ENCODE measurements around the gene PIGU. TPM values are rescaled to one million over a fixed set of nuclear protein-coding genes. Genes with fewer than 3 reads are reported as not detected.

PIGU gene
- total and polyA plus RNA-seq, 2 experiments from 2014 or later: 21.2 to 21.6 TPM

- Histone ChIP-seq H3K79me2 (ENCODE audit: insufficient read depth) (no peaks in the 10 kb centered on the region), H3K4me1 (ENCODE audit: insufficient read depth) (no peaks in the 10 kb centered on the region), H3F3A (ENCODE audit: insufficient read depth) (no peaks in the 10 kb centered on the region), H3K4me3 (no peak overlapping the region), H3K4me2 (ENCODE audit: unreplicated experiment) (no peak overlapping the region), H3K9ac (no peak overlapping the region), H3K27ac (no peak overlapping the region), H2AFZ (no peak overlapping the region), H3K36me3 (ENCODE audit: low read depth) (no peaks in the 10 kb centered on the region; the same call in 1 of the 2 replicates), H3K9me2 (ENCODE audit: insufficient read depth) (no peaks in the 10 kb centered on the region), H3K27me3 (replicated peaks; ENCODE audit: insufficient read depth) (no peaks in the 10 kb centered on the region), H4K20me1 (ENCODE audit: insufficient read depth) (no peaks in the 10 kb centered on the region), H3K9me3 (ENCODE audit: low read depth) (no peaks in the 10 kb centered on the region)
- peak; percentile 17 for DNase-seq
- WGBS, 2 experiments (ENCODE audit: low coverage in 1 of 2, low lambda C conversion rate in 2 of 2, missing lambda C conversion rate in 2 of 2): 89 to 95% methylated on average over 8 of the region's 8 CpGs
- TF ChIP-seq EZH2phosphoT487 (IDR thresholded peaks at IDR 0.05; ENCODE audit: insufficient read depth, low read depth) (no peak), EZH2 (IDR thresholded peaks at IDR 0.05; ENCODE audit: insufficient read depth, poor library complexity, severe bottlenecking) (no peak)
- in situ Hi-C loops (cut with MboI): no loop called here
Measured at GRCh38 chr20:34604980-34605788, 71.7 kb downstream of the PIGU start.

- in situ Hi-C loops (cut with MboI): no loop called here
- Histone ChIP-seq H3K79me2 (ENCODE audit: insufficient read depth) (no peaks in the 10 kb centered on the region), H3F3A (ENCODE audit: insufficient read depth) (no peaks in the 10 kb centered on the region), H3K4me3 (no peak overlapping the region), H3K9me3 (ENCODE audit: low read depth) (no peaks in the 10 kb centered on the region), H3K9ac (no peak overlapping the region), H4K20me1 (ENCODE audit: insufficient read depth) (no peaks in the 10 kb centered on the region), H3K4me1 (ENCODE audit: insufficient read depth) (no peaks in the 10 kb centered on the region), H3K27me3 (replicated peaks; ENCODE audit: insufficient read depth) (no peaks in the 10 kb centered on the region), H2AFZ (no peak overlapping the region), H3K36me3 (ENCODE audit: low read depth) (no peaks in the 10 kb centered on the region), H3K27ac (no peak overlapping the region), H3K4me2 (ENCODE audit: unreplicated experiment) (no peak overlapping the region), H3K9me2 (ENCODE audit: insufficient read depth) (no peaks in the 10 kb centered on the region)
- TF ChIP-seq EZH2phosphoT487 (IDR thresholded peaks at IDR 0.05; ENCODE audit: insufficient read depth, low read depth): no peak
- no peak for TF ChIP-seq EZH2 (IDR thresholded peaks at IDR 0.05; ENCODE audit: insufficient read depth, poor library complexity, severe bottlenecking)
- DNase-seq: no peak
- 58 to 60% methylated on average over 9 of the region's 9 CpGs for WGBS, 2 experiments (ENCODE audit: low coverage in 1 of 2, low lambda C conversion rate in 2 of 2, missing lambda C conversion rate in 2 of 2)
Measured at GRCh38 chr20:34600892-34601653, 75.8 kb downstream of the PIGU start.

GRCh38 chr20:34595377-34596184 lies 81.3 kb downstream of the PIGU start:
- no peaks in the 10 kb centered on the region for H3K4me1 ChIP-seq (ENCODE audit: insufficient read depth)
- no peaks in the 10 kb centered on the region for H3K9me3 ChIP-seq (ENCODE audit: low read depth)
- H4K20me1 ChIP-seq (ENCODE audit: insufficient read depth): no peaks in the 10 kb centered on the region
- H3K9me2 ChIP-seq (ENCODE audit: insufficient read depth): no peaks in the 10 kb centered on the region
- WGBS, 2 experiments (ENCODE audit: low coverage in 1 of 2, low lambda C conversion rate in 2 of 2, missing lambda C conversion rate in 2 of 2): 86 to 87% methylated on average over 9 of the region's 9 CpGs
- H3K4me2 ChIP-seq (ENCODE audit: unreplicated experiment): no peak overlapping the region
- no peaks in the 10 kb centered on the region for H3K36me3 ChIP-seq (ENCODE audit: low read depth)
- H3F3A ChIP-seq (ENCODE audit: insufficient read depth): no peaks in the 10 kb centered on the region
- H3K4me3 ChIP-seq: no peak overlapping the region
- no peak overlapping the region for H3K9ac ChIP-seq
- H3K27ac ChIP-seq: no peak overlapping the region
- H3K27me3 ChIP-seq (replicated peaks; ENCODE audit: insufficient read depth): no peaks in the 10 kb centered on the region
- no peaks in the 10 kb centered on the region for H3K79me2 ChIP-seq (ENCODE audit: insufficient read depth)
- in situ Hi-C loops (cut with MboI): no loop called here
- no peak overlapping the region for H2AFZ ChIP-seq
- TF ChIP-seq EZH2 (IDR thresholded peaks at IDR 0.05; ENCODE audit: insufficient read depth, poor library complexity, severe bottlenecking): no peak
- no peak for TF ChIP-seq EZH2phosphoT487 (IDR thresholded peaks at IDR 0.05; ENCODE audit: insufficient read depth, low read depth)
- DNase-seq: no peak

GRCh38 chr20:34586488-34587163 lies 90.3 kb downstream of the PIGU start:
- Histone ChIP-seq H2AFZ (no peak overlapping the region), H3K4me1 (ENCODE audit: insufficient read depth) (peaks cover 16% of the 10 kb centered on the region), H3K9ac (no peak overlapping the region), H3K4me2 (ENCODE audit: unreplicated experiment) (no peak overlapping the region), H3K9me3 (ENCODE audit: low read depth) (no peaks in the 10 kb centered on the region), H3K27me3 (replicated peaks; ENCODE audit: insufficient read depth) (no peaks in the 10 kb centered on the region), H4K20me1 (ENCODE audit: insufficient read depth) (no peaks in the 10 kb centered on the region), H3K9me2 (ENCODE audit: insufficient read depth) (no peaks in the 10 kb centered on the region), H3K27ac (no peak overlapping the region), H3K36me3 (ENCODE audit: low read depth) (no peaks in the 10 kb centered on the region), H3F3A (ENCODE audit: insufficient read depth) (no peaks in the 10 kb centered on the region; the same call in 1 of the 2 replicates), H3K79me2 (ENCODE audit: insufficient read depth) (no peaks in the 10 kb centered on the region), H3K4me3 (no peak overlapping the region)
- no peak for DNase-seq
- in situ Hi-C loops (cut with MboI): no loop called here
- 98% methylated on average over 9 of the region's 9 CpGs for WGBS, 2 experiments (ENCODE audit: low coverage in 1 of 2, low lambda C conversion rate in 2 of 2, missing lambda C conversion rate in 2 of 2)
- no peak for TF ChIP-seq EZH2 (IDR thresholded peaks at IDR 0.05; ENCODE audit: insufficient read depth, poor library complexity, severe bottlenecking)
- no peak for TF ChIP-seq EZH2phosphoT487 (IDR thresholded peaks at IDR 0.05; ENCODE audit: insufficient read depth, low read depth)
